ENCODE results near the gene WDR48.

The WDR48 gene

GRCh38 chr3:39013289-39013688 lies 38.5 kb upstream of the WDR48 start:
- DNase-seq (no peak), ATAC-seq (ENCODE audit: insufficient read depth, low read depth) (no peak)
- no peak overlapping the region for H2AFZ ChIP-seq (ENCODE audit: low read depth, low read length)
- no peaks in the 10 kb centered on the region for H3K9me3 ChIP-seq (ENCODE audit: insufficient read depth, low read length, severe bottlenecking)
- H3K79me2 ChIP-seq (ENCODE audit: insufficient read depth, low read length), result no peaks in the 10 kb centered on the region
- H3K4me3 ChIP-seq (ENCODE audit: low read depth in 1 of 2, low read length in 2 of 2), result no peak overlapping the region
- no peaks in the 10 kb centered on the region for H3K4me1 ChIP-seq (ENCODE audit: insufficient read depth, low read length)
- H3K27me3 ChIP-seq (ENCODE audit: insufficient read depth, low read length, poor library complexity), result peaks cover 6% of the 10 kb centered on the region
- no peak overlapping the region for H3K4me2 ChIP-seq (ENCODE audit: insufficient read depth, low read length)
- H3K9ac ChIP-seq (ENCODE audit: low read depth, low read length), result no peak overlapping the region
- no peaks in the 10 kb centered on the region for H3K36me3 ChIP-seq (ENCODE audit: insufficient read depth, low read length)
- no peak overlapping the region for H3K27ac ChIP-seq (ENCODE audit: low read length)
- no peaks in the 10 kb centered on the region; the same call in 1 of the 2 replicates for H4K20me1 ChIP-seq (ENCODE audit: insufficient read depth, low read length)
- TF ChIP-seq EZH2 (IDR thresholded peaks at IDR 0.05; ENCODE audit: borderline replicate concordance, low read depth, low read length, severe bottlenecking) (no peak), CTCF (IDR thresholded peaks at IDR 0.05; ENCODE audit: borderline replicate concordance, extremely low read depth, low read length, poor library complexity, severe bottlenecking) (no peak)

- H3K27ac ChIP-seq (ENCODE audit: low read length), result no peak overlapping the region
- H3K9ac ChIP-seq (ENCODE audit: low read depth, low read length), result no peak overlapping the region
- no peak overlapping the region for H3K4me3 ChIP-seq (ENCODE audit: low read depth in 1 of 2, low read length in 2 of 2)
- H3K27me3 ChIP-seq (ENCODE audit: insufficient read depth, low read length, poor library complexity), result peaks cover 8% of the 10 kb centered on the region
- H3K4me2 ChIP-seq (ENCODE audit: insufficient read depth, low read length), result no peak overlapping the region
- no peak for TF ChIP-seq CTCF (IDR thresholded peaks at IDR 0.05; ENCODE audit: borderline replicate concordance, extremely low read depth, low read length, poor library complexity, severe bottlenecking)
- TF ChIP-seq EZH2 (IDR thresholded peaks at IDR 0.05; ENCODE audit: borderline replicate concordance, low read depth, low read length, severe bottlenecking), result no peak
- no peaks in the 10 kb centered on the region for H3K36me3 ChIP-seq (ENCODE audit: insufficient read depth, low read length)
- H3K79me2 ChIP-seq (ENCODE audit: insufficient read depth, low read length), result no peaks in the 10 kb centered on the region
- H3K4me1 ChIP-seq (ENCODE audit: insufficient read depth, low read length), result no peaks in the 10 kb centered on the region
- H3K9me3 ChIP-seq (ENCODE audit: insufficient read depth, low read length, severe bottlenecking), result no peaks in the 10 kb centered on the region
- ATAC-seq (ENCODE audit: insufficient read depth, low read depth) (no peak), DNase-seq (no peak)
- no peak overlapping the region for H2AFZ ChIP-seq (ENCODE audit: low read depth, low read length)
- no peaks in the 10 kb centered on the region for H4K20me1 ChIP-seq (ENCODE audit: insufficient read depth, low read length)
Observed at GRCh38 chr3:39013921-39014509, 37.8 kb upstream of the WDR48 start.

- Histone ChIP-seq H3K27me3 (ENCODE audit: insufficient read depth, low read length, poor library complexity) (peaks cover 14% of the 10 kb centered on the region), H3K79me2 (ENCODE audit: insufficient read depth, low read length) (no peaks in the 10 kb centered on the region), H3K36me3 (ENCODE audit: insufficient read depth, low read length) (no peaks in the 10 kb centered on the region), H3K9ac (ENCODE audit: low read depth, low read length) (no peak overlapping the region), H3K4me3 (ENCODE audit: low read depth in 1 of 2, low read length in 2 of 2) (no peak overlapping the region), H3K9me3 (ENCODE audit: insufficient read depth, low read length, severe bottlenecking) (no peaks in the 10 kb centered on the region), H3K4me1 (ENCODE audit: insufficient read depth, low read length) (no peaks in the 10 kb centered on the region), H4K20me1 (ENCODE audit: insufficient read depth, low read length) (no peaks in the 10 kb centered on the region), H2AFZ (ENCODE audit: low read depth, low read length) (no peak overlapping the region), H3K27ac (ENCODE audit: low read length) (no peak overlapping the region), H3K4me2 (ENCODE audit: insufficient read depth, low read length) (no peak overlapping the region)
- DNase-seq (no peak), ATAC-seq (ENCODE audit: insufficient read depth, low read depth) (no peak)
- TF ChIP-seq EZH2 (IDR thresholded peaks at IDR 0.05; ENCODE audit: borderline replicate concordance, low read depth, low read length, severe bottlenecking) (no peak), CTCF (IDR thresholded peaks at IDR 0.05; ENCODE audit: borderline replicate concordance, extremely low read depth, low read length, poor library complexity, severe bottlenecking) (no peak)
Observed at GRCh38 chr3:39015418-39015817, 36.4 kb upstream of the WDR48 start.
